Loucy (cell line): ENCODE data around the gene HMGN5.

Experiments
- H2AFZ ChIP-seq: fragments of 200-600 bp; sonication (generic); 2 replicates; pipeline ENCODE4 v1.6.0; 2016; ENCODE audit warnings: antibody characterized with exemption, mild to moderate bottlenecking, low read length, moderate library complexity
- H3F3A ChIP-seq: fragments of 200-600 bp; 2 replicates; pipeline ENCODE4 v1.6.0; 2016; ENCODE audit warnings: antibody characterized with exemption, low read depth, mild to moderate bottlenecking
- H3K27me3 ChIP-seq: fragments of 200-600 bp; sonication (generic); 2 replicates; pipeline ENCODE4 v1.6.1; 2014; ENCODE audit warnings: low read length, mild to moderate bottlenecking; ENCODE audit not compliant: insufficient read depth, poor library complexity, severe bottlenecking
- H3K36me3 ChIP-seq: fragments of 200-600 bp; sonication (generic); 2 replicates; pipeline ENCODE4 v1.6.1; 2016; ENCODE audit warnings: low read length; ENCODE audit not compliant: insufficient read depth
- H3K4me1 ChIP-seq: fragments of 200-600 bp; sonication (generic); 2 replicates; pipeline ENCODE4 v1.5.1; 2014; ENCODE audit warnings: low read length, mild to moderate bottlenecking; ENCODE audit not compliant: insufficient read depth, poor library complexity, severe bottlenecking
- H3K4me2 ChIP-seq: fragments of 200-600 bp; sonication (generic); 2 replicates; pipeline ENCODE4 v1.6.0; 2014; ENCODE audit warnings: antibody characterized with exemption, low read length, low read depth, mild to moderate bottlenecking; ENCODE audit not compliant: poor library complexity, severe bottlenecking
- H3K4me3 ChIP-seq: fragments of 200-600 bp; sonication (generic); 2 replicates; pipeline ENCODE4 v1.5.1; 2014; ENCODE audit warnings: low read length, mild to moderate bottlenecking, mixed read lengths; ENCODE audit not compliant: poor library complexity, severe bottlenecking
- H3K79me2 ChIP-seq: fragments of 200-600 bp; sonication (generic); 2 replicates; pipeline ENCODE4 v1.6.1; 2014; ENCODE audit warnings: low read length; ENCODE audit not compliant: insufficient read depth
- H3K9ac ChIP-seq: fragments of 200-600 bp; sonication (generic); 2 replicates; pipeline ENCODE4 v1.6.0; 2014; ENCODE audit warnings: mild to moderate bottlenecking, low read depth, low read length, moderate library complexity; ENCODE audit not compliant: poor library complexity, severe bottlenecking
- H3K9me2 ChIP-seq: fragments of 200-600 bp; sonication (generic); replicated peaks from 2 replicates; pipeline ENCODE4 v1.6.1; 2016; ENCODE audit warnings: low read depth, low read length, mixed read lengths
- H3K9me3 ChIP-seq: fragments of 200-600 bp; sonication (generic); 2 replicates; pipeline ENCODE4 v1.6.1; 2014; ENCODE audit warnings: mild to moderate bottlenecking, antibody characterized with exemption, low read length, low read depth; ENCODE audit not compliant: insufficient read depth
- H4K20me1 ChIP-seq: fragments of 200-600 bp; sonication (generic); 2 replicates; pipeline ENCODE4 v1.6.0; 2014; ENCODE audit warnings: antibody characterized with exemption, low read length, mild to moderate bottlenecking; ENCODE audit not compliant: insufficient read depth, poor library complexity, severe bottlenecking
- CTCF ChIP-seq: fragments of 200-600 bp; sonication (generic); conservative IDR thresholded peaks from 2 replicates; pipeline ENCODE4 v1.5.1; 2014; ENCODE audit warnings: mild to moderate bottlenecking, antibody characterized with exemption, low read length
- EZH2phosphoT487 ChIP-seq: fragments of 200-600 bp; IDR thresholded peaks from 2 replicates; pipeline ENCODE4 v1.6.1; 2018; ENCODE audit warnings: antibody characterized with exemption, mild to moderate bottlenecking, moderate library complexity, borderline replicate concordance

HMGN5 gene

GRCh38 chrX:81201671-81202455 lies at the start of gene HMGN5, which contains the start of gene SH3BGRL:
TSS of gene HMGN5 (minus strand) at chrX:81201913. CDS start at chrX:81121549, 80,364 bp downstream.
TSS of gene SH3BGRL (plus strand) at chrX:81202102. CDS start at chrX:81202201, 99 bp downstream.
- Histone ChIP-seq H4K20me1 (peaks cover 12% of the 10 kb centered on the region), H3K9me2 (no peaks in the 10 kb centered on the region), H3K79me2 (peaks cover 48% of the 10 kb centered on the region), H3K36me3 (no peaks in the 10 kb centered on the region), H3K4me1 (peaks cover 3% of the 10 kb centered on the region), H3K9me3 (no peaks in the 10 kb centered on the region), H3K4me3 (peak within 1 kb of the TSS; percentile 99), H2AFZ (peak within 1 kb of the TSS; percentile 86), H3K9ac (peak within 1 kb of the TSS; percentile 95), H3K27me3 (no peaks in the 10 kb centered on the region), H3K4me2 (peak within 1 kb of the TSS; percentile 88), H3F3A (no peaks in the 10 kb centered on the region)
- TF ChIP-seq EZH2phosphoT487 (no peak), CTCF (no peak)

GRCh38 chrX:81241753-81242152 lies 40.0 kb upstream of the HMGN5 start:
- H3K27me3 ChIP-seq: no peaks in the 10 kb centered on the region
- no peak overlapping the region for H3K4me3 ChIP-seq
- H3K4me1 ChIP-seq: no peaks in the 10 kb centered on the region
- peaks cover 9% of the 10 kb centered on the region; the same call in 1 of the 2 replicates for H3K9me3 ChIP-seq
- no peak overlapping the region for H2AFZ ChIP-seq
- no peak overlapping the region for H3K4me2 ChIP-seq
- peaks cover 18% of the 10 kb centered on the region; the same call in 1 of the 2 replicates for H3K36me3 ChIP-seq
- TF ChIP-seq EZH2phosphoT487 (no peak), CTCF (no peak)
- H3K9ac ChIP-seq: no peak overlapping the region
- no peaks in the 10 kb centered on the region for H3K9me2 ChIP-seq
- H3F3A ChIP-seq: no peaks in the 10 kb centered on the region
- H4K20me1 ChIP-seq: no peaks in the 10 kb centered on the region
- no peaks in the 10 kb centered on the region for H3K79me2 ChIP-seq

- H3K27me3 ChIP-seq: no peaks in the 10 kb centered on the region
- no peak overlapping the region for H3K4me2 ChIP-seq
- H4K20me1 ChIP-seq: no peaks in the 10 kb centered on the region
- no peaks in the 10 kb centered on the region for H3K9me2 ChIP-seq
- no peak overlapping the region for H2AFZ ChIP-seq
- H3K9ac ChIP-seq: no peak overlapping the region
- no peaks in the 10 kb centered on the region for H3F3A ChIP-seq
- peaks cover 18% of the 10 kb centered on the region; the same call in 1 of the 2 replicates for H3K36me3 ChIP-seq
- TF ChIP-seq CTCF: no peak
- no peak for TF ChIP-seq EZH2phosphoT487
- H3K9me3 ChIP-seq: peaks cover 9% of the 10 kb centered on the region; the same call in 1 of the 2 replicates
- H3K4me1 ChIP-seq: no peaks in the 10 kb centered on the region
- H3K4me3 ChIP-seq: no peak overlapping the region
- 0 out of 2 replicates have a peak, but pooled peaks cover 3% of the 10 kb centered on the region for H3K79me2 ChIP-seq
These were observed 39.1 kb upstream of the HMGN5 start for GRCh38 chrX:81240701-81241331.
